PC-9 (cell line): Measurements from ENCODE around the gene TCP11. TPM values are rescaled to one million over a fixed set of nuclear protein-coding genes. Genes with fewer than 3 reads are reported as not detected.

Experiments
- BruUV-seq: library from RNA; stranded (reverse); fragments of 400-500 nt; replicated peaks from 2 replicates; lab custom pipeline; 2021; lab: Mats Ljungman, UMichigan
- CTCF ChIA-PET: fragments of 300-600 bp; sonication (Branson Sonifier 250); formaldehyde crosslinking; loops from one replicate; lab custom pipeline; 2022; ENCODE audit warnings: antibody characterized with exemption; lab: Charles Lee
- POLR2A ChIA-PET: fragments of 300-600 bp; sonication (Branson Sonifier 250); formaldehyde crosslinking; loops from one replicate; lab custom pipeline; 2022; ENCODE audit warnings: antibody characterized with exemption; ENCODE audit not compliant: unreplicated experiment; lab: Charles Lee
- DNase-seq, 2 experiments: peaks; one replicate each; pipeline versions ENCODE4 v3.0.0 to v3.0.0-alpha.2; 2015 to 2022; ENCODE audit warnings: mixed read lengths in 1 of 2
- H2AFZ ChIP-seq: fragments of 200-600 bp; sonication (generic); 2 replicates; pipeline ENCODE4 v1.8.1; 2017; ENCODE audit warnings: antibody characterized with exemption
- H3F3A ChIP-seq: fragments of 200-600 bp; sonication (generic); 2 replicates; pipeline ENCODE4 v1.8.1; 2017; ENCODE audit warnings: antibody characterized with exemption, mild to moderate bottlenecking, low read depth; ENCODE audit not compliant: insufficient read depth
- H3K27ac ChIP-seq: fragments of 200-600 bp; sonication (generic); 2 replicates; pipeline ENCODE4 v1.6.1; 2016; ENCODE audit warnings: mixed run types
- H3K27me3 ChIP-seq: fragments of 200-600 bp; sonication (generic); 2 replicates; pipeline ENCODE4 v1.6.1; 2016; ENCODE audit warnings: low read depth, mixed run types; ENCODE audit not compliant: insufficient read depth
- H3K36me3 ChIP-seq: fragments of 200-600 bp; sonication (generic); 2 replicates; pipeline ENCODE4 v1.6.1; 2016; ENCODE audit warnings: low read depth, mixed run types
- H3K4me1 ChIP-seq: fragments of 200-600 bp; sonication (generic); replicated peaks from 2 replicates; pipeline ENCODE4 v1.6.1; 2016; ENCODE audit warnings: mixed run types; ENCODE audit not compliant: insufficient read depth
- H3K4me2 ChIP-seq: fragments of 200-600 bp; sonication (generic); 2 replicates; pipeline ENCODE4 v1.6.1; 2017; ENCODE audit warnings: mixed run types
- H3K4me3 ChIP-seq: fragments of 200-600 bp; sonication (generic); 2 replicates; pipeline ENCODE4 v1.6.1; 2016; ENCODE audit warnings: mixed run types
- H3K79me2 ChIP-seq: fragments of 200-600 bp; sonication (generic); 2 replicates; pipeline ENCODE4 v1.6.1; 2017; ENCODE audit warnings: low read depth, mixed run types
- H3K9me2 ChIP-seq: fragments of 200-600 bp; sonication (generic); 2 replicates; pipeline ENCODE4 v1.8.1; 2017; ENCODE audit warnings: mild to moderate bottlenecking; ENCODE audit not compliant: insufficient read depth
- H3K9me3 ChIP-seq: fragments of 200-600 bp; sonication (generic); 2 replicates; pipeline ENCODE4 v1.8.1; 2016; ENCODE audit warnings: low read depth; ENCODE audit not compliant: insufficient read depth
- H4K20me1 ChIP-seq: fragments of 200-600 bp; sonication (generic); 2 replicates; pipeline ENCODE4 v1.8.1; 2017; ENCODE audit not compliant: insufficient read depth
- EZH2 ChIP-seq: fragments of 200-600 bp; sonication (generic); IDR thresholded peaks from 2 replicates; pipeline ENCODE4 v1.8.0; 2017; ENCODE audit warnings: antibody characterized with exemption, low read depth
- intact Hi-C: fragments of 100-400 bp; cut with micrococcal nuclease; formaldehyde crosslinking; loops from one replicate; pipeline ENCODE4 v1.10.0; 2022; ENCODE audit not compliant: unreplicated experiment
- total RNA-seq: library from RNA; stranded (reverse); gene quantifications from 2 replicates; pipeline ENCODE4 v1.2.3, GENCODE V29; 2021
- TF ChIP-seq, protein P1 (sequence below): fragments of 200-600 bp; sonication (generic); conservative IDR thresholded peaks from 2 replicates; pipeline ENCODE4 v1.6.1; 2017; ENCODE audit warnings: mixed run types, antibody characterized with exemption, mild to moderate bottlenecking, moderate library complexity

The TCP11 gene
- total RNA-seq, 1 experiment from 2014 or later = not detected

DNA sequence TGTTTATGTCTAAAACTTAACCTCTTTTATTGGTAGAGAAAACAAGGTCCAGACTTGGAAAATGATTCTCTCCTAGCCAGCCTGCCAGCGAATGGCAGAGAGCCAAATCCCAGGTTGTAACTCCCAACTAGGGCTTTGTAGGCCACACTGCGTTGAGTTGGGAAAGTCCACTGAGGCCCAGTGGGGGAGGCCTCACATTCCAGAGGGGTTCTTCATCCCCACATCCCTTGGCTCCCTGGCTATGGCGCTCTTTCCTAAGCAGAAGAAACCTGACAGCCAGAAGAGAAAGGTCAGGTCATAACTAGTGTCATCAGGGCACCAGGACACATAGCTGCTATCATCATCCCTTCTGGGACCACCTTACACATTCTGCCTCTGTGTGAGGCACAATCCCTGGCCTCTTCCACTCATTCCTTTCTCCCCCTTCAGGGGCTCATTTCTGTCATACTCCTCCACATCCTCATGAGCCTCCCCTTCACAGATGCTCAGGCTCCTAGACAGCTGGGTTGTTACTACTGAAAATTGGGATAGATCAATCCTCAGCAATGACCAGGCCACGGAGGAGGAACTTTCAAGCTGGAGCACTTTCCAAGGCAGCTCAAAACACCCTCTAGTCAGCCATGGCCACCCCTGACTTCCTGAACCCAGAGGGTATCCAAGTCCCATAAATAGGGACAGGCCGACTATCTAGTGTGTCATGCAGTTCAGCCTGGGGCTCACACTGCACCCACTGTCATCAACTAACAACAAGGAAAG, 48.6 kb downstream of the TCP11 start:
- H3K9me2 ChIP-seq = no peaks in the 10 kb centered on the region
- CTCF ChIA-PET = no interaction called here
- POLR2A ChIA-PET = no interaction called here
- no peak for DNase-seq
- no peak for TF ChIP-seq EZH2
- TF ChIP-seq, protein P1, sequence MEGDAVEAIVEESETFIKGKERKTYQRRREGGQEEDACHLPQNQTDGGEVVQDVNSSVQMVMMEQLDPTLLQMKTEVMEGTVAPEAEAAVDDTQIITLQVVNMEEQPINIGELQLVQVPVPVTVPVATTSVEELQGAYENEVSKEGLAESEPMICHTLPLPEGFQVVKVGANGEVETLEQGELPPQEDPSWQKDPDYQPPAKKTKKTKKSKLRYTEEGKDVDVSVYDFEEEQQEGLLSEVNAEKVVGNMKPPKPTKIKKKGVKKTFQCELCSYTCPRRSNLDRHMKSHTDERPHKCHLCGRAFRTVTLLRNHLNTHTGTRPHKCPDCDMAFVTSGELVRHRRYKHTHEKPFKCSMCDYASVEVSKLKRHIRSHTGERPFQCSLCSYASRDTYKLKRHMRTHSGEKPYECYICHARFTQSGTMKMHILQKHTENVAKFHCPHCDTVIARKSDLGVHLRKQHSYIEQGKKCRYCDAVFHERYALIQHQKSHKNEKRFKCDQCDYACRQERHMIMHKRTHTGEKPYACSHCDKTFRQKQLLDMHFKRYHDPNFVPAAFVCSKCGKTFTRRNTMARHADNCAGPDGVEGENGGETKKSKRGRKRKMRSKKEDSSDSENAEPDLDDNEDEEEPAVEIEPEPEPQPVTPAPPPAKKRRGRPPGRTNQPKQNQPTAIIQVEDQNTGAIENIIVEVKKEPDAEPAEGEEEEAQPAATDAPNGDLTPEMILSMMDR = no peak
- H3F3A ChIP-seq = peaks cover 8% of the 10 kb centered on the region
- H2AFZ ChIP-seq = no peak overlapping the region
- intact Hi-C loops = no loop called here
- H3K79me2 ChIP-seq = no peaks in the 10 kb centered on the region
- no TSS peak for BruUV-seq
- H3K4me3 ChIP-seq = no peak overlapping the region
- no peaks in the 10 kb centered on the region for H4K20me1 ChIP-seq
- no peaks in the 10 kb centered on the region for H3K36me3 ChIP-seq
- no peak overlapping the region for H3K4me2 ChIP-seq
- H3K27ac ChIP-seq = no peak overlapping the region
- no peaks in the 10 kb centered on the region for H3K27me3 ChIP-seq
- H3K9me3 ChIP-seq = no peaks in the 10 kb centered on the region
- peaks cover 7% of the 10 kb centered on the region; the same call in 1 of the 2 replicates for H3K4me1 ChIP-seq

DNA sequence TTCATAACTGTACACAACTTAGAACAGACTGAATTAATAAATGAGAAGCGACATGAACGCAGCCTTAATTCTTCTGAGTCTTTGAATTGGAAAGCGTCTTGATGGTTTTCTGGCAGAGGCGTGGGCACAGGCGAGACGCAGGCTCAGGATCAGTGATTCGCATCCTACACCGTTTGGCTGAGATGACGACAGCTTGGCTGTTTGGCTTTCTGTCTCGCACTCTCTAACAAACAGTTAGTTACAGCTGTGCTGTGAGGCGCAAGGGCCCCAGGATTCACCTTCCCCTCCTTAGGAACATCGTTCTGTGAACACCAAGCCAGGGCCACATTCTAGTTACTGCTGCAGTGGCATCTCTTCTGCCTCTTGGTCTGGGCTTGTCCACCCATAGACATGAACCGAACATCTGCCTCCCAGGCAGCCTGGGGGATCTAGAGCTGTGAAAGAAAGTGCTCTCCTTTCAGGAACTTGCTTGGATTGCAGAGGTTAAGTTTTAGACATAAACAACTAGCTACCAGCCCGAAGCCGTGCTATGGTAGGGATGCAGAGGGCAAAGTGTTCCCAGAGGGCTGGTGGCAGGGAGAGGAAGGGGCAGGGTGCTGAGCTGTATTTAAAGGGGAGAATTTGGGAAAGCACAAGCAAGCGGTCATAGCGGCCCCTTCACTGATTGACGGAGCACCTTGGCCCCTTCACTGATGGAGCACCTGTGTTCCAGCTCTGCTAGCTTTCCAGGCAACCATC, 49.6 kb downstream of the TCP11 start:
- Histone ChIP-seq H2AFZ (no peak overlapping the region), H3K9me3 (no peaks in the 10 kb centered on the region), H4K20me1 (no peaks in the 10 kb centered on the region), H3F3A (peaks cover 8% of the 10 kb centered on the region), H3K27me3 (no peaks in the 10 kb centered on the region), H3K9me2 (no peaks in the 10 kb centered on the region), H3K79me2 (no peaks in the 10 kb centered on the region), H3K4me3 (no peak overlapping the region), H3K4me2 (no peak overlapping the region), H3K27ac (no peak overlapping the region), H3K36me3 (no peaks in the 10 kb centered on the region), H3K4me1 (peaks cover 5% of the 10 kb centered on the region; the same call in 1 of the 2 replicates)
- DNase-seq = no peak
- no TSS peak for BruUV-seq
- ChIA-PET CTCF (interaction anchor here (0.5 kb wide), 1 partner anchor 229 kb away, joined by 5 read pairs; no protein-coding TSS in a partner anchor), POLR2A (no interaction called here)
- intact Hi-C loops = no loop called here
- no peak for TF ChIP-seq EZH2

DNA sequence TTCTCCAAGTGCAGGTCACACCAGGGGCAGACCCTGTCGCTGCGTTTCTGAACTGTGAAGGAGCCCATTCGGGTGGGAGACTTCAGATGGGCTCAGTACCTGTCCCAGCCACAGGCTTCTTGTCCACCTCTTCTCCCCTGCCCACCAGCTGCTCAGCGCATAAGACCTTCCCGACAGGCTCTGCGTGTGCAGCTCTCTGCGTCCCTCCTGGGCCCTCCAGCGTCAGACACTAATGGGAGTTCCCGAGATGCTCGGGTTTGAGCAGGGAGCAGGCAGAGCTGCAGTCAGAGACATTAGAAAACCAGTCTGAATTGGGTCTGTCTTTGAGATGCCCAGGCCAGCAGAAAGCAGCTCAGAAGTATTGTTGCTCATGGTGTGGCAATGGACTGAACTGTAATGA, 50.4 kb downstream of the TCP11 start:
- Histone ChIP-seq H3K36me3 (no peaks in the 10 kb centered on the region), H3K79me2 (no peaks in the 10 kb centered on the region), H4K20me1 (no peaks in the 10 kb centered on the region), H3K4me1 (no peaks in the 10 kb centered on the region), H3K27ac (no peak overlapping the region), H3K4me3 (no peak overlapping the region), H3K27me3 (no peaks in the 10 kb centered on the region), H3F3A (peaks cover 1% of the 10 kb centered on the region; the same call in 1 of the 2 replicates), H2AFZ (no peak overlapping the region), H3K4me2 (no peak overlapping the region), H3K9me3 (no peaks in the 10 kb centered on the region), H3K9me2 (no peaks in the 10 kb centered on the region)
- intact Hi-C loops = no loop called here
- POLR2A ChIA-PET = no interaction called here
- BruUV-seq = no TSS peak
- CTCF ChIA-PET = interaction anchor here (0.5 kb wide), 1 partner anchor 228 kb away, joined by 5 read pairs; no protein-coding TSS in a partner anchor
- no peak for TF ChIP-seq EZH2
- TF ChIP-seq, protein P1 = no peak
- no peak for DNase-seq
